ENCODE results near the gene CCDC80.
A peak's percentile ranks its signal among the peaks of the same experiment; 100 is the strongest.
"Not testable (repeated sequence)": the region's sequence is repeated elsewhere in the genome, so short reads cannot be mapped to it uniquely, and the experiment has no call there.

The CCDC80 gene

DNA sequence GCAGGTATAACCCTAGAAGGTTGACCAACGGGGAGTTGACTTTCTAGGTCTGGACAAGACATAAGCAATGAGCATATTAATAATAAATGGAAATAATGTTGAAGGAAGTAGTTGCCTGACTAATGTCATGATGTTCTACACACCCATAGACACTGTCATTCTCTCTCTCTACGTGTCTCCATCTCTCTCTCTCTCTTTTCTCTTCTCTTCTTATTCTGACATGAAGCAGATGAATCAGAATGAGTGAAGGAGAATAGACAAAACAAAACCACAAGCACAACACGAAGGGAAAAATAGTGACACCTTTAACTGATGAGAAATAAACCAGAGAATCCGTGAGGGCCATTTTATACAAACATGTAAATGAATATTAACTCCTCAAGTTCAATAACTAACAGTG, 26.7 kb upstream of the CCDC80 start:
- FAIRE-seq (no peak), DNase-seq (ENCODE audit: insufficient read length, low spot score) (no peak)

DNA sequence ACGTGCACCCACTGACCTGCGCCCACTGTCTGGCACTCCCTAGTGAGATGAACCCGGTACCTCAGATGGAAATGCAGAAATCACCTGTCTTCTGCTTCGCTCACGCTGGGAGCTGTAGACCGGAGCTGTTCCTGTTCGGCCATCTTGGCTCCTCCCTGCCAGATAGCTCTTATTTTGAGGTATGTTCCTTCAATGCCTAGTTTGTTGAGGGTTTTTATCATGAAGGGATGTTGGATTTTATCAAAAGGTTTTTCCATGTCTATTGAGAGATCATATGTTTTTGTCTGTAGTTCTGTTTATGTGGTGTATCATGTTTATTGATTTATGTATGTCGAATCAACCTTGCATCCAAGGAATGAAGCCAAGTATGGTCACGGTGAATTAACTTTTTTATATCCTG, 24.1 kb upstream of the CCDC80 start:
- not testable (repeated sequence) for FAIRE-seq; DNase-seq (ENCODE audit: insufficient read length, low spot score)

DNA sequence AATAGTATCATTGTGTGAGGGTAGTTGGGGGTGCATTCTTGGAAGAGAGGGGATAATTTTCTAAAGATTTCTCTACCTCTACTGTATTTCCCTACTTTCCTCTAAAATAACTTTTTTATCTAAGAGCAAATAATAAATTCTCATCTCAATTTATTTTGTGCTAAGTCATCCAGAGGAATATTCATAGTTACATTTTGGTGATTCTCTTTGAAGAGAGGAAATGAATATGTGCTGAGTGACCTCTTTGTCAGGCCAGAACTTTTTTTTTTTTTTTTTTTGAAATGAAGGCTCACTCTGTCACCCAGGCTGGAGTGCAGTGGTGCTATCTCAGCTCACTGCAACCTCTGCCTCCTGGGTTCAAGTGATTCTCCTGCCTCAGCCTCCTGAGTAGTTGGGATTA, 15.1 kb upstream of the CCDC80 start:
- FAIRE-seq, result no peak

DNA sequence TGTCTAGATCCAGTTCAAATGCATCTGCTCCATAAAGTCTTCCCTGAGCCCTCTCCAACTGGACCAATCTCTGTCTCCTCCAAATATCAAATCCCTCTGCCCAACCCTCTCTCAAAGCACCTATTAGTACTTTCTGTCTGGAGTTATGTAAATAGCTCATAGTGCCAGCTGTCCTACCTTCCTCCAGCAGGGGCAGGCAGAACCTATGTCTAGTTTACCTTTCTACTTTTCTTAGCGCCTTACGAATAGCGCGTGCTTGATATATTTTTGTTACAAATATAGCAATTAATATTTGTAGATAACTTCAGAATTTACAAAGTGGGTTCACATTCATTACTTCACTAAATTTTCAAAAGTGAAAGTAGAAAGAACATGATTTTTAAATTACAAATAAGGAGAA, 14.0 kb upstream of the CCDC80 start:
- no peak for DNase-seq (ENCODE audit: insufficient read length, low spot score)
- FAIRE-seq, result no peak

More for the DNA sequence above, 15.1 kb upstream of the CCDC80 start:
- no peak for DNase-seq (ENCODE audit: insufficient read length, low spot score)

DNA sequence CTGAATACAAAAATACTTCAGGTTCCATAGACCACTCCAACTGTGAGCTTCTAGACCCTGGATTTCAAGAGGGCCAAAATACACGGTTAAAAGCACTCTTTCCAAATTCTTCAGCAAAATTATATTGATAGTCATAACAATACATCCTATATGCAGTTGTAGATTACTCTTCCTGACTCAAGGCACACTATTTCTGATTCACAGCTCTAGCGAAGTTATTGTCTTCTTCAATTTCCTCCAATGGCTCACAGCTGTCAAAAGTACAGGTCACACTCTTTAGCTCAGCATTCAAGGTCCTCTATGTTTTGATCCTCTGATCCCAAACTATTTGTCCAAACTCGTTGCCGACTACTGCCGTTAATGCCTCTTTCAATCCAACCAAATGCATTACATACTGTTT, 13.5 kb upstream of the CCDC80 start:
- FAIRE-seq (no peak), DNase-seq (ENCODE audit: insufficient read length, low spot score) (no peak)

DNA sequence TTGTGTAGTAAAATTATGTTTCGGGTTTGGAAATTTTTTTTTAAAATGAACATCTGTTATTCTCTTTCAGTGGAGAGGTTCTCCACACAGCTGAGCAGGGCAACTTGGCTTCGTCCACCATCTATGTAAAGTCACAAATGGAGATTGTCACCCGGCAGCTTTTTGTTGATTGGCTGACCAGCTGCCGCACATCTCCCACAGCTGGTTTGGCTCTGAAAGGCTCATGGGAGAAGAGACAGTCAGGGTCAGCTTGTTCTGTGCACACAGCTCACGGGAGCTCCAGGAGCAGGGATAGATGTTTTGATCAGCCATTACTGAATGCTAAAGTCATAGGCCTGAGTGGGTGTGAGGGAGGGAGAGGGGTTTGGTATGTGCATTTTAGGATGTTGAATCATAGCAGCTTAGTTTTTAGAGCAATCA, 12.9 kb upstream of the CCDC80 start:
- DNase-seq (ENCODE audit: insufficient read length, low spot score) (no peak), FAIRE-seq (no peak)

DNA sequence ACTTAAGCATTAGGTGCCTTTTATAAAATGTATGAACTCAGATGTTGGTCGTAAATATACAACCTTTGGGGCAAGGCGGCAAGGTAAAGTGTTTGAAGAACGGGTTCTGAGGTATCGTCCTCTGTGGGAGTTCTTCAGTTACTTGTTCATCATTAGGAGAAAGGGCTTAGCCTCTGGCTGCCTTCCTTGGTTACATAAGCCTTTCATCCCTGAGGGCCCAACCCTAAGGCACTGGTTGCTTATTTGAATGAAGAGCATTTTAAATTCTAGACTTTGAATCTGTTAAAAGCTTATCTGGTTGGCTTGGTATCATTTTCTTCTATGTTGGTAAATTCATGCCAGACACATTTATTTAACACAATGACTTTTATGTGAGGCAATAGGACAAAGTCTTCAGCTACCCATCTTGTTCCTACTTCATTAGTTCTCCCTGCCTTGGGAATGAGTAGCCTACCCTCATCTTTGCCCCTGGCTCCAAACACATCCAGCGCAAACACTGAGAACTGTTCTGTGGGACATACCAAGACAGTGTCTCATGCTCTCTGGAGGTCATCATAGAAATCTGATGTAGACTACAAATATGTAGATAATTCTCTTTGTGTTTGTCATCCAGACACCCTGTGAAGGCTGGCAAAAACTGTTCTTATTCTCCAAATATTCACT, 12.4 kb upstream of the CCDC80 start:
- FAIRE-seq (no peak), DNase-seq (ENCODE audit: insufficient read length, low spot score) (no peak)

DNA sequence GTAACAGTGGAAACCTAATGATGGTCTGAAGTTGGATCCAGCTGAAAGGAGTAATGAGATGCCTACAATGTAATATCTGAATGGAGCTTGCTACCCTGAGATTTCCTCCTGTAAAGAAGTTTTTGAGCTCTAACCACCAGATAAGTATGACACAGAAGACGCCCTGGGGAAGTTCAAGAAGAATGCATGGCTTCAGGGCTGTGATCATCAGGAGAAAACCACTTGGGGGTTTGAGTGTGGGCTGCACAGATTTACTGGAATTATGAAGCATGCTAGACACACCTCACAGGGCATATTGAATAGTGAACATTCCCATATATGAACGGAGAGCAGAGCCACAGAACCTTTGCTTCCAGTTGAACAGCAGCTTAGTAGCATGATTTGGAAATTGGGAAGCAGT, 10.6 kb upstream of the CCDC80 start:
- no peak for FAIRE-seq

DNA sequence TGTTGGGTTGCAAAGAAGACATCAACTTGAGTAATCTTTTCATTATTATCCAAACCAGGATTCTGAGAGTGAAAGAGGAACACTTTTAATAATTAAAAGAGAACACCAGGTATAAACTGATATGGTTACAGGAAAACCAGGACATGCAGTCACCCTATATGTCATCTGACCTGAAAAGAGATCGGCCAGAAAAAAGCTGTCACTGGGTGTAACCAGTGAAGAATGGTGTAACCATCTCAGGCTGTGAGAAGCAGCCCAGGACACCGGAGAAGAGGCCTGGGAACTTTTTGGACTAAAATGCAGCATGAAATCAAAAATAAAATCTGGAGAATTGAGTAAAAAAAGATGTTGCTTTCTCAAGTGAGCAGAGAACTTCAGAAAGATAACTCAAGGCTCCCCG, 10.1 kb upstream of the CCDC80 start:
- DNase-seq (ENCODE audit: insufficient read length, low spot score), result no peak

More for the DNA sequence above, 10.6 kb upstream of the CCDC80 start:
- DNase-seq (ENCODE audit: insufficient read length, low spot score), result no peak

DNA sequence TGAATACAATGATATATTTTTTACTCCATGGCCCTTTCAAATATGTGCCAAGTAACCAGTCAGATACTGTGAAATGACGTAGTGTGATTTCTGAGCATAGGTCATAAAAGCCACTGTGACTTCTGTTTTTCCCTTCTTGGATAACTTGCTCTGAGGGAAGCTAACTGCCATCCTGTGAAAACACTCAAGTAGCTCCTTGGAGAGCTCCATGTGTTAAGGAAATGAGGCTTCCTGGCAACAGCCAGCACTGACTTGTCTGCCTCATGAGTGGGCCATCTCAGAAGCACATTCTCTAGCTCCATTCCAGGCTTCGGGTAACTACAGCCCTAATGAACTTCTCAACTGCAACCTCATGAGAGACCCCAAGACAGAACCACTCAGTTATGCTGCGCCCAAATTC, 9.5 kb upstream of the CCDC80 start:
- DNase-seq (ENCODE audit: insufficient read length, low spot score), result no peak
- no peak for FAIRE-seq

More for the DNA sequence above, 10.1 kb upstream of the CCDC80 start:
- FAIRE-seq, result no peak

DNA sequence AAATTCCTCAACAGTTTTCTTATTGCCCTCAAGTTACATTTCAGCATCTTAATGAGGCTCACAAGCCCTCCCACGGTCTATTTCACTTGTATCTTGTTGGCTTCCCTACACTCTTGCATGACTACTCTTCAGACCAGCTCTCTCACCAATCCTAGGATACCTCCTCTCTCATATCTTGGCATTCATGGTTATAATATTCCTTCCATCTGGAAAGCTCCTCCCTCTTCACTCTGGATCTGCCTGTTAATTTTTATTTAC, 8.5 kb upstream of the CCDC80 start:
- DNase-seq (ENCODE audit: insufficient read length, low spot score) (no peak), FAIRE-seq (no peak)

DNA sequence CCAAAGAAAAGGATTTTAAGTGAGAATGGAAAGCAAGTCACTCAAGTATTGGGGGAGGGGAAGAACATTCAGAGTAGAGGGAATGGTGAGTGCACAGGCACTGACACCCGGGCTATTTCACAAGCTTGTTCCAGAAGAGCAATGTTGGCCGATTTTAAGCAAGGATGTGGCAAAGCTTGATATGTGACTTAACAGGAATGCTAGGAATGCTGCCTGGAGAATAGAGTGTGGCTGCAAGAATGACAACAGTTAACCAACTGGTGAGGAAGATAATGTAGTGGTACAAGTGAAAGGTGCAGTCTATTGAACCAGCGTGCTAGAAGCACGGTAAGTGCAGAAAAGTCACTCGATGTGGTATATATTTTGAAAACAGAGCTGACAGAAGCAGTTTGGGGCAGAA, 6.2 kb upstream of the CCDC80 start:
- no peak for DNase-seq (ENCODE audit: insufficient read length, low spot score)
- FAIRE-seq, result no peak

DNA sequence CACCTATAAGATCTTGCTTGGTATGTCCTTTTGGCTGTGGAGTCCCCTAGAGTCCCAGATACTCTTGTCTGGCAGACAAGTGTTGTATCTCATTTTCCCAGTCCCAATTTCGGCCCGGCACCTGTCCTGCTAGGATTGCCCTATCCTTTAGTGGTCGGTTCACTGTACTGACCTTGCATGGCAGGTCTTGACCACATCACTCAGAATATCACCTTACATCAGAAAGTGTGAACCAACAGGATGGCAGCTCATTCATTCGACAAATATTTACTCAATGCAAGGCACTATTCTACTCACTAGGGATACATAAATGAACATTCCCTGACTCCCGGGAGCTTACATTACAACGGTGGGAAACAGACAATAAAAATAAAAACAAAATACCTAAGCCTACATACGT, 5.7 kb upstream of the CCDC80 start:
- no peak for DNase-seq (ENCODE audit: insufficient read length, low spot score)
- FAIRE-seq, result no peak

DNA sequence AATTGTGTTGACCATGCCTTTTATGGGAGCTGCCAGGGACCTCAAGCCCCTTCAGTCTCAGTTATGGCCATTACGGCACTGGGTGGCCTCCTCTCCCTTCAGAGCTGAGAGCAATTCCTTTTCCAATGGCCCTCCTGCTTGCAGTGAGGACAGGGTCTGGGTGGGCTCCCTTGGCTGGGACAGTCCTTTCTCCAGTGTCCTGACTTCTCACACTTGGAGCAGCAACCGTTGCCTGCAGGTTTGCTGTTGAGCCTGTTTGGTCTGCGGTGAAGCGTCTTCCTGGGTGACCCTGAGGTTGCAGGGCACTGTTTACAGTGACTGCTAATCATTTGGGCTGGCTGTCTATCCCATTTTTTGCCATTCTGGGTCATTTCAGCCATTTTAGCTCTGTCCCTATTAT, 3.5 kb upstream of the CCDC80 start:
- FAIRE-seq, result no peak
- DNase-seq (ENCODE audit: insufficient read length, low spot score), result no peak

DNA sequence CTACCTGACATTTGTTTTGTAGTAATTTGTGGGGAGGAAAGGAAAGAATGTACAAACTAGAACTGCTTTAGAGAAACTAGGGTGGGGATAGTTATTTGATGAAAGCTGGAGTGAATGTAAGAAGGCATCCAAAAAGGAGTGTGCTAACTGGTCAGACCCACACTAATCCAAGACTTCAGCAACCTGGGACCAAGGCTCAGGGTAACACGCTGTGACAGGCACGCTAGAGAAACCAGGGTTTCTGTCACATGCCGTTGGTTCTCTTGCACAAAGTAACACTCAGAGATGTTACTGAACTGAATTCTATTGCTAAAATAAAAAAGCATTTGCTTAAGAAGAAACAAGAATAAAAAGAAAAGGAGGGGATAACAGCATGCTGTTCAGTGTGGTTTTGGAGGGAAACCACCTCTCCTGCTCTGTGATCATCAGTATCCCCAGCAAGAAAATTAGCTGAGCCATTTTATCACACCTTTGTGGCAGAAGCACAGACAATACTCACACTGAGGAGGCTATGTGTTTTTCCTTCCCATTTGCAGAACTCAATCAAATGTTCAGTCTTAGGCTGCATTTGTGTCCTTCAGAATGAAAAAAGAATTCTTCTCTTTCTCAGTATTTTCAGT, 2.8 kb upstream of the CCDC80 start:
- DNase-seq (ENCODE audit: insufficient read length, low spot score) (no peak), FAIRE-seq (peak; percentile 56)

DNA sequence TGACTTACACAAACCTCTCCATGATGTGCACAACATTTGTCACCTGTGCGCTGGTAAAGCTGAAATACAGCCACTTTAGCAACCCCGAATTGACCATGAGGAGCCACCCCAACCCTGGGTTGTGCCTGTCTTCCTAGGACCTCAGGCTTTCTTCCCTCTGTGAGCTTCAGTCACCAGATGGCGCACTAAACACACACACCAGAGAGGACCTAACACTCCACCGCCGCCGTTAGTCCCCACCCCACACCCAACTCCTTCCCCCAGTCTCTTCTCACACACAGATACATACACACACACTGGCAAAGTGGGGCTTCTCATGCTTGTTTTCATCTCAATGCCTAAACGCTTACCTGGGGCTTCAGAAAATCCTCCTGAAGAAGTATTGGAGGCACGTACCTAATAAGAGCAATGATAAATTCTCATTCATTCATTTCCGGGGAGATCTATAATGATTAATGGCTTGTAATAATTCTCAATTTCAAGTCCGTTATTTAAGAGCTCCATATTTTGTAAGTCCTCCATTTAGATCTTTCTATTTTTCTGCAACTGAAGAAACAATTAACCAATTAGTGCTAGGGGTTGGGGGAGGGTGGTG, 2.1 kb upstream of the CCDC80 start:
- peak; percentile 68 for DNase-seq (ENCODE audit: insufficient read length, low spot score)
- FAIRE-seq, result peak; percentile 88

DNA sequence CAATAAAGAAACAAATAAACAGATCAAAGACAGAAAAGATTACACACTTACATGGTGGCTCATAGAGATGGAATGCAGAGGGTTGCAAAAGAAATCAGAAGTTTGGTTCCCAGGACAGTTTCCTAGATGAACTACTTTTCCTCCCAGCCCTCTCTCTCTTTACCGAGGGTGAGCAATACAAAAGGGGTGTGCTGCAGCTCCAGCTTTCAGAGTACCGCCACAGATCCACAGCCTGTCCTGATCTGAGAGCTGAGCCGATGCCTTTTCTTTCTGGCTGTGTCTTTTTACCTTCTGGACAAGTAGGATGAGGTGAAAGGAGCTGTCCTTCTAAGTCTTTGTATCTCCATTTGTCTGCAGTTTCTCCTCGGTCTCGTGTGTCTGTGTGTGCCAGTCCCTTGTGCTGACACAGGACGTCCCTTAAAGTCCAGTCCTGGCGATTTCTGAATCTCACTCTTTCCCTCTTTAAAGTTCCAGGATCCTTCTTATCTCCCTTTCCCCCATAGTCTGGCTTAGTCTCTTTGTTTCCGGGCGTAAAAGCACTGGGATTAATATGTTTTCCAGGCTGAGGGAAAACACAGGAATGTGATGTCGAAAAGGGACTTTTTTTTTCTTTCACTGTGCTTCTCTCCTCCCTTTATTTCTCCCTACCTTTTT, 540 bp downstream of the CCDC80 start:
- DNase-seq (ENCODE audit: insufficient read length, low spot score) (no peak), FAIRE-seq (no peak)

DNA sequence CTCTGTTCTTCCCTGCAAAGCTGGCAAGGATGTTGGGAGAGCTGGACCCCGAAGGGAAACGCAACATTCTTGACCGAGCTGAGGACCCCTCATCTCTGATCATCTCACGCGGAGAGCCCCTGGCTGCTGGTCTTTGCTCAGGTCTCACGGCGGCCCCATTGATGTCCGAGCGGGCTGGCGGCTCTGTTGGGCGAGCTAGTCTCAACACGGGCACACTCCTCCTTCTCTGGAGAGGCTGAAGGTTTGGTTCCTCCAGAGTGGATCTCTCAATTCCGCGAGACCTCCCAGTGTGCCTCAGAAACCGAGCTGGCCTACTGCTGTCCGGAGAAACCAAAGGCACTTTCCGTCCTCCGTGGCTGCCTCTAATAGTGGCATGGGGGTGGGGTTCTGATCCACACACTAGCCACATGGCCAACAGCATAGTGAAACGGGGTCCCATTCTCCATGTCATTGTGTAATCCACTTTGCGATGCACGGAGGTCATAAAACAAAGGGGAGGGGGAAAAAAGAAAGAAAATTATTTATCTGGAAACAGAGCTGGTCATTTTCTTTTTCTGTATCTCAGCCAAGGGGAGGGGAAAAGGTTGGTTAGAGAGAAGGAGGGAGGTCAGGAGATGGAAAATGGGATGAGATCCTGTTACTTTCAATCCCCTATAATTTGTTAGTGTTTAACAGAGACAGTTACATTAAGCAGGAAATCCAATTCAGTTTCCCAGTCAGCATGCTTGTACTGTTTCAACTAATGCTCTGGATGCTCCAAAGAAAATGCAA, 1.3 kb downstream of the CCDC80 start:
- FAIRE-seq (no peak), DNase-seq (ENCODE audit: insufficient read length, low spot score) (no peak)

DNA sequence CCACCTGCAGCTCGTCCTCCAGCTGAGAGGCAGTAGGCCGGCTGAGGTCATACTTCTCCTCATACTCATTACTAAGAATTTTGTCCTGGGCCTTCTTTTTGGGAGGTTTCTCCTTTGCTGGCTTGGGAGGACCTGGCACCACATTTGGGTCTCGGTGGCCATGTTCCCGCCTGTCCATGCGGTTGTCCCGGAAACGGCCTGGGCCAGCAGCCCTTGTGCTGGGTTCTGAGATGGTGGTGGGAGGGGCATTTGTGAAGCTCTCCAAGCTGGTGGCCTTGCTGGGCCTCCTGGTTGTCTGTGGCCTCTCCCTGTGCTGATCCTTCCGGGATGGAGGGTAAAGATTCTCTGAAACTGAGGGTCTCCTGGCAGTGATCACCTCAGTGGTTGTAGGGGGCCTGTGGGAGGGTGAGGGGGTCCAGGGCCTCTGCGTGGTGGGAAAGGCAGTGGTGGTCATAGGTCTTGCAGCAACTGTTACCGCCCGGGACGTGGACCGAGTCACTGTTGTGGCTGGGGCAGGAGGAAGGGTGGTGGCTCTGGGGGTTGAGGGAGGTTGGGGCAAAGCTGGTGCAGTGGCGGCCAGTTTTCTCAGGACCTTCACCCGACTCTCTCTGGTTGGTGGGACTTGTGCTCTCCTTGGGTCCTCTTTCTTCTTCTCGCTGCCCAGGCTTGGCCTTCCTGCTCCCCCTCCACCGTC, 2.5 kb downstream of the CCDC80 start:
- DNase-seq (ENCODE audit: insufficient read length, low spot score) (no peak), FAIRE-seq (no peak)

DNA sequence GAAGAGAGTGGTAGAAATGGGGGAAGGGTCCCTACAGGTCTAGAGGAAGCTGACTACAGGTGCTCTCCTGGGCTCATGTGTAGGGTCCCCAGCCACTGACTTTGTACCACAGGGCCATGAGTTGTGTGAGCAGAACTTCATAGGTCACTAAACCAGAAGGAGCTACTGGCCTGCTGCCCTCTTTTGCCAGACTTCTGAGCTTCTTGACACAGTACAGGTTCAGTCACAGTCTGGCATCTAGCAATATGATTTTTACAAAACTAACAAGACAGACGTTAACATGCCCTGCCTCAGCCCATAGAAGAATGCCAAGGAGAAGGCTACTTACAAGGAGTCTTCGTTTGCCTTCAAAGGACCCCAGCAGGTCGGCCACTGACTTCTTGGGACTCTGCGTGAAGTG, 3.2 kb downstream of the CCDC80 start:
- no peak for DNase-seq (ENCODE audit: insufficient read length, low spot score)
- FAIRE-seq, result no peak

DNA sequence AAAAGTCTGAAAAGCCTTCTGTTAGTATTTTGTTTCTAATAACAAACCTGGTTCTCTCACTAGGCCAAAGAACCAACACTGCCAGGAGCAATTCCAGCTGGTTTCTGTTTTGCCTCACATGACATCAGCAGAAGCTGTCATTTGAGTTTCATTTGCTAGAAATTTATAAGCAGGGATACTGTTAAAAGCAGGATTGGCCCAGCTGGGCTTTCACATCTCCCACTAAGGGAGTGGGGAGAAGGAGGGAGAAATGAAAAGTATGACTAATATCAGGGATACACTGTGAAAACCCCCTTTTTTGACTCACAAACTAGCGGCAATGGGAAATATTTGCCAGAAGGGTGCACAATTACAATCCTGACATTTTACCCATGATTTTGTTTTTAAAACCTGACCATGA, 5.3 kb downstream of the CCDC80 start:
- DNase-seq (ENCODE audit: insufficient read length, low spot score) (no peak), FAIRE-seq (no peak)

Measured in GM19239 (cell line).